Ectodermal cell (in vitro differentiated cells): ENCODE measurements around the gene A1BG.
"Not testable (repeated sequence)": the region's sequence is repeated elsewhere in the genome, so short reads cannot be mapped to it uniquely, and the experiment has no call there.

Experiments used
- H3K27ac ChIP-seq: 2 replicates; pipeline ENCODE4 v1.7.0; 2013; ENCODE audit warnings: mild to moderate bottlenecking, low read depth, low read length; ENCODE audit not compliant: insufficient read depth, poor library complexity, severe bottlenecking
- H3K27me3 ChIP-seq: 2 replicates; pipeline ENCODE4 v1.7.0; 2013; ENCODE audit warnings: mild to moderate bottlenecking, low read length; ENCODE audit not compliant: insufficient read depth, control insufficient read depth, poor library complexity, severe bottlenecking
- H3K36me3 ChIP-seq: one replicate; pipeline ENCODE4 v1.7.0; 2013; ENCODE audit warnings: low read length; ENCODE audit not compliant: control insufficient read depth, insufficient read depth
- H3K4me1 ChIP-seq: one replicate; pipeline ENCODE4 v1.7.0; 2013; ENCODE audit warnings: low read length; ENCODE audit not compliant: control insufficient read depth, insufficient read depth
- H3K4me3 ChIP-seq: 2 replicates; pipeline ENCODE4 v1.7.0; 2013; ENCODE audit warnings: low read depth, low read length, control low read depth; ENCODE audit not compliant: insufficient read depth
- H3K9me3 ChIP-seq: 2 replicates; pipeline ENCODE4 v1.7.0; 2013; ENCODE audit warnings: mild to moderate bottlenecking, low read length, moderate library complexity; ENCODE audit not compliant: control insufficient read depth
- WGBS, 2 experiments: methylation state at CpG; one replicate each; pipeline ENCODE4 v1.1.7; 2013; ENCODE audit warnings: missing lambda C conversion rate in 2 of 2; 5-methylcytosine and 5-hydroxymethylcytosine counted together

A1BG gene

GRCh38 chr19:58348080-58348479 is 5.2 kb downstream of the A1BG start:
- H3K27me3 ChIP-seq = peaks cover 20% of the 10 kb centered on the region
- H3K4me3 ChIP-seq = peak overlapping the region; percentile 66
- 17 to 18% methylated on average over 12 of the region's 12 CpGs for WGBS, 2 experiments

GRCh38 chr19:58346961-58347929 is 6.0 kb downstream of the A1BG start:
- H3K4me3 ChIP-seq = peak overlapping the region; percentile 66
- H3K4me1 ChIP-seq = no peaks in the 10 kb centered on the region
- 1 to 2% methylated on average over 82 of the region's 82 CpGs for WGBS, 2 experiments
- no peak overlapping the region for H3K27ac ChIP-seq
- H3K27me3 ChIP-seq = peaks cover 20% of the 10 kb centered on the region
- no peaks in the 10 kb centered on the region for H3K9me3 ChIP-seq
- H3K36me3 ChIP-seq = no peaks in the 10 kb centered on the region

More at GRCh38 chr19:58348080-58348479, 5.2 kb downstream of the A1BG start:
- H3K4me1 ChIP-seq, H3K36me3 ChIP-seq, H3K9me3 ChIP-seq, H3K27ac ChIP-seq: not testable (repeated sequence)

- H3K27me3 ChIP-seq = peaks cover 20% of the 10 kb centered on the region
- H3K4me1 ChIP-seq = no peaks in the 10 kb centered on the region
- H3K4me3 ChIP-seq = no peak overlapping the region
- H3K9me3 ChIP-seq = no peaks in the 10 kb centered on the region
- 90 to 91% methylated on average over 5 of the region's 5 CpGs for WGBS, 2 experiments
- no peak overlapping the region for H3K27ac ChIP-seq
- no peaks in the 10 kb centered on the region for H3K36me3 ChIP-seq
Observed at GRCh38 chr19:58345558-58345957, 7.7 kb downstream of the A1BG start.

GRCh38 chr19:58338825-58339558 is 14.3 kb downstream of the A1BG start:
- H3K4me1 ChIP-seq = no peaks in the 10 kb centered on the region
- no peak overlapping the region for H3K4me3 ChIP-seq
- WGBS, 2 experiments = 84% methylated on average over 30 of the region's 30 CpGs
- no peaks in the 10 kb centered on the region for H3K27me3 ChIP-seq
- no peak overlapping the region for H3K27ac ChIP-seq
- no peaks in the 10 kb centered on the region for H3K9me3 ChIP-seq
- peaks cover 13% of the 10 kb centered on the region for H3K36me3 ChIP-seq

- Histone ChIP-seq H3K36me3 (peaks cover 13% of the 10 kb centered on the region), H3K4me3 (no peak overlapping the region), H3K27ac (no peak overlapping the region), H3K27me3 (no peaks in the 10 kb centered on the region), H3K9me3 (no peaks in the 10 kb centered on the region), H3K4me1 (no peaks in the 10 kb centered on the region)
- WGBS, 2 experiments = 97 to 98% methylated on average over 11 of the region's 11 CpGs
Observed at GRCh38 chr19:58338336-58338735, 15.0 kb downstream of the A1BG start.

DNA sequence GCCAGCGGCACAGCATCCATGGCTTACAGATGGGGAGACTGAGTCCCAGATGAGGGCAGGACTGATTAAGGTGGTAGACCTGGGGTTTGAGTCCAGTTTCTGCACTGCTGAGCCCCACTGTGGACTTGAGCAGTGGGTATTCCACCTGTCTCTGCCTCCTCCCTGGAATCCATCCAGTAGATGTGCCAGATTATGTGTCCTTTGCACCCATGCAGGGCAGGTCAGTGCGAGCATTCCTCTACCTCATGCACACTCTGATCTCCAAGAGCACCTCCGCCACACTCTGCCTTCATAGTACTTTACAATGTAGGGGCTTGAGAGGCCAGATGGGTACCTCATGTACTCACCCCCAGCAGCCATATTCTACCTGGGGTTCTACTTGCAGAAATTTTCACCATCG is 16.5 kb downstream of the A1BG start:
- H3K4me1 ChIP-seq = no peaks in the 10 kb centered on the region
- no peak overlapping the region for H3K4me3 ChIP-seq
- H3K27me3 ChIP-seq = no peaks in the 10 kb centered on the region
- no peak overlapping the region for H3K27ac ChIP-seq
- WGBS, 2 experiments = 91 to 95% methylated on average over 4 of the region's 4 CpGs
- H3K9me3 ChIP-seq = no peaks in the 10 kb centered on the region
- peaks cover 13% of the 10 kb centered on the region for H3K36me3 ChIP-seq

DNA sequence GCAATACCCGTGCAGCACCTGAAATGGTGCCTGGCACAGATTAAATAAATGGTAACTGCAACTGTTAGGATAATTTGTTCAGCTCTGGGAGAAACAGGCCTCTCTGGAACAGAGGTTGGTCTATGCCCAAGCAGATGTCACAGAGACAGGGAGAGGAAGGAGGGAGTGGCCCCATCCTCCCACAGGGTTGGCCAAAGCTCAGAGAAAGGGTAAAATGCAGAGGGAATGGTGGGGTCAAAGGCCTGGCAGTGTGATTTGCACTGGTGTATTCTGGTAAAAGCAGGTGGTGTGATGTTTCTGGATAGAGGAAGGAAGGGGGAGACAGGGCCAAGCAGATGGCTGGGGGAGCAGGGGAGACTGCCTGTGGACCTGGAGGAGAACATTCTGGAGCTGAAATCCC is 17.1 kb downstream of the A1BG start:
- 93 to 95% methylated on average over 1 of the region's 1 CpG for WGBS, 2 experiments
- Histone ChIP-seq H3K4me1 (no peaks in the 10 kb centered on the region), H3K27me3 (no peaks in the 10 kb centered on the region), H3K27ac (no peak overlapping the region), H3K9me3 (no peaks in the 10 kb centered on the region), H3K4me3 (no peak overlapping the region), H3K36me3 (peaks cover 13% of the 10 kb centered on the region)

DNA sequence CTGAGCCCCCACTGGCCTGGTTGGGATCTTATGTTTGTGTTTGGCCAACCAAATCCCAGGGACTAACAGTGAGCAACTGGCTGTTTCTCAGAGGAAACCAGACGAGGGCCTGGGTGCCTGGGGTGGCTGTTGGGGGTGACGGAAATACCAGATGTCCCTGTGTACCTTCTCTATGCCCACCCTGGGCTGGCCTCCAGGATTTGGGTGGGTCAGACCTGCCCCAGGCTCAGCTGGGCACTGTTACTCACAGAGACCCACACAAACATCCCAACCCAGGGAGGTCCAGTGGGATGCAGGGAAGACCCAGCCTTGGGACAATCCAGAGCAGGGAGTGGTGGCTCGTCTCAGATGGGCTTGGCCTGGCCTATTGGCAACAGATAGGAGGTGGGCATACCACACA is 17.7 kb downstream of the A1BG start:
- WGBS, 2 experiments = 89 to 93% methylated on average over 3 of the region's 3 CpGs
- no peak overlapping the region for H3K27ac ChIP-seq
- H3K4me3 ChIP-seq = no peak overlapping the region
- no peaks in the 10 kb centered on the region for H3K4me1 ChIP-seq
- peaks cover 13% of the 10 kb centered on the region for H3K36me3 ChIP-seq
- H3K9me3 ChIP-seq = no peaks in the 10 kb centered on the region
- H3K27me3 ChIP-seq = no peaks in the 10 kb centered on the region

GRCh38 chr19:58334691-58335249 is 18.5 kb downstream of the A1BG start:
- Histone ChIP-seq H3K4me1 (no peaks in the 10 kb centered on the region), H3K9me3 (no peaks in the 10 kb centered on the region), H3K4me3 (no peak overlapping the region), H3K36me3 (peaks cover 13% of the 10 kb centered on the region), H3K27me3 (no peaks in the 10 kb centered on the region), H3K27ac (no peak overlapping the region)
- 95 to 96% methylated on average over 19 of the region's 19 CpGs for whole genome bisulfite sequencing, 2 experiments

DNA sequence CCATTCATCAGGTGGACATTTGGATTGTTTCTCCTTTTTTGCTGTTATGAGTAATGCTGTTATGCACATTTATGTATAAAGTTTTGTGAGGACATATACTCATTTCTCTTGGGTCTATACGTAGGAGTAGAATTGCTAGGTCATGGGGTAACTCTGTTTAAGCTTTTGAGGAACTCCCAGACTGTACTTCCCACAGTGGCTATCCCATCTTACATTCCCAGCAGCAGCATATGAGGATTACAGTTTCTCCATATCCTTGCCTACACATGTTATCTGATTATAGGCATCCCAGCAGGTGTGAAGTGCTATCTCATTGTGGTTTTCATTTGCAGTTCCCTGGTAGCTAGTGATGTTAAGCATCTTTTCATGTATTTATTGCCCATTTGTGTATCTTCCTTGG is 20.6 kb downstream of the A1BG start:
- WGBS, 2 experiments = 90 to 100% methylated on average over 1 of the region's 1 CpG
- no peaks in the 10 kb centered on the region for H3K27me3 ChIP-seq
- H3K4me3 ChIP-seq = no peak overlapping the region
- H3K27ac ChIP-seq = no peak overlapping the region
- H3K4me1 ChIP-seq = no peaks in the 10 kb centered on the region
- H3K36me3 ChIP-seq = peaks cover under 1% of the 10 kb centered on the region
- H3K9me3 ChIP-seq = no peaks in the 10 kb centered on the region
